ENCODE data around the gene GRIA4.
"Not testable (repeated sequence)": the region's sequence is repeated elsewhere in the genome, so short reads cannot be mapped to it uniquely, and the experiment has no call there.

Gene GRIA4

DNA sequence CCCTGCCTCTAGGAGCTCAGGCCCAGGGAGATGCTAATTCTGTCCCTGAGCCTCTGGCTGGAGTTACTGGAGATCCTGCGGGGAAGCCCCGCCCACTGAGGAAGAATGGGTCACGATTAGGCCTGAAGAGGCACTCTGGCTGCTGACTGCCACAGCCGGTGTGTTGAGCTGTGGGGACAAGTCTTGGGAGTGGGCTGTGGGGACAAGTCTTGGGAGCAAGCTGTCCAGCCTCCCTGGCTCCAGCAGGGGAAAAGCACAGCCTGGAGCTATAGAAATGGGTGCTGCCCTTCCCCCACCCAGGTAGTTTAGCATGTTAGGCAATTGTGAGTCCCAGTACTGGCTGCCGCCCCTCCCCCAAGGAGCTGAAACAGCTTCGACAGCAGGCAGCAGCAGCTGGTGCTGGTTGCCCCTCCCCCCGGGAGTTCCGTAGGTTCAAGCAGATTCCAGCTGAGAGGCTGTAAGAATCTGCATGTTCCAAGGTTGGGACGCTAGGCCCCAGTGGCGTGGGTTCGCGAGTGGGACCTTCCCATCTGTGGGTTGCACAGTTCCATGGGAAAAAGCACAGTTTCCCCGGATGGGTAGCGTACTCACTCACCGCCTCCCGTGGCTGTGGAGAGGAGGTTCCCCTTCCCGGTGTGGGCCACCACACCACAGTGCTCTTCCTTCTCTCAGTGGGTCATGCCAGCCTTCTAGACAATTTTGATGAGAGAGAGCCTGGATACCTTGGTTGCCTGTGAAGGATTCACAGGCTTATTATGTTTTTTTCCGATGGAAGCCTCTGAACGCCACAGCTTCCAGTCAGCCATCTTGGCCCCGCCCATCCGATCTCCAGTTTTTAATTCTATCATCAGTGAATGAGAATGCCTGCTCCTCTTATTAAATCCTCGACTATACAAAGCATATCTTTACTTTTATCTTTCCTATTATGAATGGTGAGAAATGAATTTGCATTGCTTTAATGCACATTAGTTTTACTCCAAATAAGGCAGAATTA, 350.7 kb downstream of the GRIA4 start:
- DNase-seq (ENCODE audit: low read depth, low spot score), result no peak
- H3K27ac ChIP-seq, result no peak overlapping the region

DNA sequence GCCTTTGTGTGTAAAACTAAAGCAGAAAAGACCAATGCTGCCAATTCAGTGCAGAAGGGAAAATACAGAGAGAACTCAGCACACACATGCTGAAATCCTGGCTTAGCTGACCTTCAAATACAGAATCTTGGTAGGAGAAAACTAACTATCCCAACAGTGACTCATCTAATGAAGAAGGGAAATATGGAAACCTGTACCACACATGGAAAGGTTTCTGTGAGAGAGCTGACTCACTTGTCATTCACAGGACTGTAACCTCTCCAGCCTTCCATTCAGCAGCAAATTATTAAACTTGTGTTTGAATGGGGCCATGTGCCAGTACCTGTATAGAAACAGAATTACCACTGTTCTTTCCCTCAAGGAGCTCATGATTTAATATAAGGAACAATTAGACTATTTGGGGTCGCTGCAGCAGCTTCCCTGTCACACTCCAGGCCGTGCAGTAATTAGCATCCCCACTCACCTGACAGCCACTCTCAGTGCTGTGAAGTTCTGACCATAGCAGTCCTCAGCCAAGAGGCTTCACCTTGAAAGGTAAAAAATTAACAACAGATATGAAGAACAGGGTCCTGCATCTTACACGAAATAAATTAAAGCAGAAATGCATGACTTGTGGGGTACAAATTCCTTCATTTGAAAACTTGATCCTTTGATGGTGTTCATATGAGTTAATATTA, 358.3 kb downstream of the GRIA4 start:
- DNase-seq (ENCODE audit: low read depth, low spot score), result no peak
- no peak overlapping the region for H3K27ac ChIP-seq

DNA sequence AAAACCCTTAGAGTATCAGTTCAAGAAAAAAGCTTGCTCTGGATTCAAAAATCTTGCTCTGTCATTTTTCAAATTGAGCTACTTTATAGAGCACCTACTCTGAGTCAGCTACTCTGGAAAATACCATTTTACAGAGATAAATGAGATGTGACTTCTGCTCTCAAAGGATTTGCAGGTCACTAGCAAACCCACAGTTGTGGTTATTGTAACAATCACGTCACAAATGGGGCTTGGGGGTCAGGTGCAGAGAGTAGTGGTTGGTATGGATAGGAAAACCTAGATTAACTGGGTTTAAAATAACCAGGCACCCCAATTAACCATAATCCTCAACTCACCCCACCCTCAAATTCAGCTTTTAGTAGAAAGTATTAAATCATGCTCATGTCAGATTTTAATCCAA, 359.9 kb downstream of the GRIA4 start:
- no peak for DNase-seq (ENCODE audit: low read depth, low spot score)

DNA sequence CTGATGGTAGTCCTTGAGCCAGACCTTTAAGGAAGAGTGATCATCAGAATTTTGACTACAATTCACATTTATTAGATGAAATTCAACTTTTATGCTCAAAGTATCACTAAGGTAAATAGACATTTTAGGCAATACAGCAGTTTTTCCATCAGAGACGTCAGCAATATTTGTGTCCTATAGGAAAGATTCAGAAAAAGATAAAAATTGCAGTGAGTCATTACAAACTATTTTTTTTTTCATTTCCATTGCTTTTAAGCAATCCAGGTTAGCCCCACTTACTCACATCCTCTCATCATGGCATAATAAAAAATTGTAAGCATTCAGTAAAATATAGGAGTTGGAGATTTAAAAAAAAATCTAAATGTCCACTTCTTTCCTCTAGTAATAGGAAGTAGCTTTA, 365.3 kb downstream of the GRIA4 start:
- DNase-seq (ENCODE audit: low read depth, low spot score), result no peak
- H3K27ac ChIP-seq, result no peak overlapping the region

More for the DNA sequence above, 359.9 kb downstream of the GRIA4 start:
- H3K27ac ChIP-seq, result no peak overlapping the region

DNA sequence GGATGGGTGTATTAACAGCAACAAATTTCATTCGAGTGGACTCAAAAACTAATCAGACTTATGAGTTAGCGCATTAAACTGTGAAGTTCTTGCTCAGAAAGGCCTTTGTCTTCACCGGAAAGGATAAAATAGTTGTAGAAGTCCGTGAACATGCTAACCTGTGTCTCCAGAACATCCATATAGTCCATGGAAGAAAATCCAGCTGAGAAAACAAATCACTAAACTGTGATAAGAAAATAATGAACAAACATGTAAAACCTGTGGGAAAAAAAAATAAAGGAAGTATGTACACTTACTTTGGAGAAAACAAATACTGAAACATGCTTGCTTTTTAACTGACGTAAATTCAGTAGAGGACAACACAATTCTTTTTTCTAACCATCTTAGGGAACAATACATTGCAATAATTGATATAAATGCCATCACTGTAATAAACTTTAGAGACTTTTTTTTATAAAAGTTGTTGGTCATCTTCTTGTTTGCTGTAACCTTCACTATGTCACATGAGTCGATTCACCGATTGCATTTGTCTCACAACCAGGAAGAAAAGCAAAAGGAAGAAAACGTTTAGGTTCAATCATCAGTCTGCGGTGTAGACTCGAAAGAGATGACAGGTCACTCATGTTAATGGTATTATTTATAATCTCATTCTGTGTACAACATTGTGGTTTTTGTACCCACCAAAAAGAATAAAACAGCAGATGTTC, 370.3 kb downstream of the GRIA4 start:
- no peak for DNase-seq (ENCODE audit: low read depth, low spot score)
- H3K27ac ChIP-seq, result no peak overlapping the region

DNA sequence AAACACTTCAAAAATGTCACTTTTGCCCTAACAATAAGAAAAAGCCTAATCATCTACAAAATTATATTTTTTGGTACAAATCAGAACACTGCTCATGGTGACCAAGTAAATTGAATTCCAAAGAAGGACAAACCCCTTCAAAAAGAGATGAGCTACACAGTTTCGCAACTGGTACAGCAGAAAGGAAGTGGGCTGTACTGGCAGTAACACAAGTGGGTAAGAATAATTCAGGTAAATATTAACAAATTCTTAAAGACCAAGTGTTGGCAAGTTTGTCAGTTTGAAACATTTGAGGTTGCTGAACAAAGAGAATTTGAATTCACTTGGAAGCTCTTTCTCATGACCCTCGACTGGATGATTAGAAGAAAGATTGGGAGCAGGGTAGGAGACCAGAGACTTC, 376.7 kb downstream of the GRIA4 start:
- no peak for DNase-seq (ENCODE audit: low read depth, low spot score)
- H3K27ac ChIP-seq, result no peak overlapping the region

DNA sequence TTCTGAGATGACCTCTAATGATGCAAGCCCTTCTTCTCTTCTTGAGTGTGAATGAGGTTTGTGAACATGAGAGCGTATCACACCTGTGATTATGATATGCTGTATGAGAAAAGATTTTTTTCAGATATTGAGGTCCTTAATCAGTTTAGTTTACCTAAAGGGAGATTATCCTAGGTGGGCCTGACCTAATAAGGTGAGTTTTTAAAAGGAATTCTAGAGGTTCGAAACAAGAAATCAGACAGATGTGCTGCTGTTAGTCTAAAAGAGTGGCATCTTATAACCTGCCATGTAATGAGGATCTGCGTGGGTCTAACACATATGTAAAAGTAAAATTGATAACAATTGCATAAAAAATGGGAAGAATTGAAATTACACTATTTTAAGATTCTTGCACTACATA, 378.3 kb downstream of the GRIA4 start:
- no peak overlapping the region for H3K27ac ChIP-seq
- no peak for DNase-seq (ENCODE audit: low read depth, low spot score)

DNA sequence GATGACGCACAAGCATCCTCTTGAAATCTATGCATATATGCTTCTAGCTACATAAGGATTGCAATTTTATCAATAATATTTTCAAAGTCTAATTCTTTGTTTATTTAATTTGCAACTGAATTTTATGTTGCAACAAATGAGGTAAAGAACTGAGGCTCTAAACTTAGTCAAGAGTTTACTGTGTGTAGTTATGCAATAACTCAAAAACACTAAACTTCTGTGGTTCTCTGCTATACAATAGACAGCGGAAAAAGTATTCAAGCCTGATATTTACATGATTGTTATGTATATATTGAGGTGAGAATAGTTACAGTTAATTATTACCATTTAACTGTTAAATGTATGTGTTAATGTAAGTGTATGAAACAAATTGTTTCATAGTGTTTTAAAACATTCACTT, 379.3 kb downstream of the GRIA4 start:
- no peak overlapping the region for H3K27ac ChIP-seq
- DNase-seq (ENCODE audit: low read depth, low spot score), result no peak

DNA sequence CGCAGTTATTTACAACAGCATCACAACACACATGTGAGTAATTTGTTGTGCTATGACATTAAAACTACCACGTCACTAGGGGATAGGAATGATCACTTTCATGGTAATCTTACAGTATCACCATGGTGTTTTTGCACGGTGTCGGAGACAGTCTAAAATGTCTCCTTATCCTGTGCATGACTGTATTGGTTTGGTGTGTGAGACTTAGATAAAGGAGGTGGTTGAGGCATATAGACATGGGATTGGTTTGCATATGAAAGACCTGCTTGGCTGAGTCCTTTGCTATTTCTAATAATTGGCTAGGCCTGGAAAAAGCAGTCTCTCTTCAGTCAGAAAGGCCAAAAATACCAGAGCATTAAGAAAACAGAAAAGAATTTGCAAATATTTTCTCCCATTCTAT, 382.0 kb downstream of the GRIA4 start:
- no peak overlapping the region for H3K27ac ChIP-seq
- DNase-seq (ENCODE audit: low read depth, low spot score), result no peak

DNA sequence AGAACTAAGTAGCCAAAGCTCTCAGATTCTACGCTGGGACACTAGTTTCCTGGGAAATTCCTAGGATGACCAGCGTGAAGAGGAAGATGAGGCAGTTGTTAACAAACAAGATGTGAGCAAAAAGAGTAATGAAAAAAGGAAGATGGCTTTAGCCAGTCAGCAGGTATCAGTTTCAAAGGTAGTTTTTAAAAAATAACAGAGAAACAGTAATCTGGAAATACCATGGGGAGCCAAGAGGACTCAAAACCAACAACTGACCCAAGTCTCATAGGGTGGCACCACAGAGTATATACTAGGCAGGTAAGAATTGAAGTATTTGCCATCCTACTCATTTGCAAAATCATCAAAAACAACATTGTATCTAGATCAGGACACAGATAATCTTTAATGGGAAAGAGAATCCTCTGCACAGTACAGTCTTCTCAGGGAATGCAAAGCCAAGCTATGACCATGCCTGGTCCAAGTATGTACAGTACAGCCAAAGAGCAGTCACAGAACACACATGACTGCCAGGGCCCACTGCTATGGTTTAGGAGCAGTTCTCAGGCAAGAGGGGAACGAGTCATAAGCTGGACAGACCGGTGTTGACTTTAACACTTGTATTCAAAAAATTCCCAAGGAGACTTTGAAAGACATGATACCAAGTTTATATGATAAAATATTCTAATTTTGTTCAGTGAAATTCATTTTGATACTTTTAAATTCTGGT, 391.6 kb downstream of the GRIA4 start:
- H3K27ac ChIP-seq, result no peak overlapping the region
- DNase-seq (ENCODE audit: low read depth, low spot score), result no peak

DNA sequence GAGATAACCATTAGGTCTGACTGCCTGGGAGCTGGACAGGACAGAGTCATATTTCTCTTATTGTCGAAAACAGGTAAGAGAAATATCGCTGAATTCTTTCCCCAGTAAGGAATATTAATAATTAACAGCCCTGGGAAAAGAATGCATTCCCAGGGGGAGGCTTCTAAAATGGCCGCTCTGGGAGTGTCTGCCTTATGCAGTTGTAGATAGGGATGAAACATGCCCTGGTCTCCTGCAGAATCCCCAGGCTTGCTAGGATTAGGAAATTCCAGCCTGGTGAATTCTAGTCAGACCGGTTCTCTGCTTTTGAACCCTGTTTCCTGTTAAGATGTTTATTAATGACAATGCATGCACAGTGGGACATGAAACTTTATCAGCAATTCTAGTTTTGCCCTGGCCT, 393.2 kb downstream of the GRIA4 start:
- not testable (repeated sequence) for DNase-seq (ENCODE audit: low read depth, low spot score); H3K27ac ChIP-seq

DNA sequence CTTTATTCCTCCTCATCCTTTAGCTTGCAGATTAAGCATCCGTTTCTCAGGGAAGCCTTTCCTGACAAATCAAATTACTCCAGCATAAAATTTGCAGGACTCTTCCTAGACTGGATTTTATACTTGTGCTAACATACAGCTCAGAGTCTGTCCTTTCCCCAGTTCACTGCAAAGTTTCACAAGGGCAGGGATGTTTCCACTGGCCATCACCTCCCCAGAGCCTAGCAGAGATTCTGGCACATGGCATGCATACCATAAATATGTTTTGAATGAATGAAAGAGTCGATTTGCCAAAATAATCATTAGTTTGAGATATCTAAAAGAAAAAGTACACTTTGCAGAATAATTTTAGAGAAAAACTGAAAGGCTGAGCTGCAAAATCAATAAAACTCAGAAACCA, 401.6 kb downstream of the GRIA4 start:
- DNase-seq (ENCODE audit: low read depth, low spot score), result no peak
- no peak overlapping the region for H3K27ac ChIP-seq

DNA sequence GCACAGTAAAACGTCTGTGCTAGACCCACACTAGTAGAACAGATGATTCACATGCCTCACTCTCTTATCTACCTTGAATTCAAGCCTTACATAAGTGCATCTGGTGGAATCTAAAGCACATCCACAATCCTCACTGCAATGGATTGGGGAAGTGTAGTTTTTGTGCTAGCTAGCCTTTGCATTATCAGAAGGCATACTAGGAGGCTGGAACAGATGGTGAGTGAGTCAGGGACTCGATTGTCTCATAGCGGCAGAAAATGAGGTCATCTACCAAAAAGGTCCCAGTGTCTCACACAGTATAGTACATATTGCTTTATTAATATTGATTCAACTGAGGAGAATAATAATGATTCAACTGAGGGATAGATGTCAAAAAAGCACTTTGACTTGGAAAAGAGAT, 402.9 kb downstream of the GRIA4 start:
- H3K27ac ChIP-seq, result no peak overlapping the region
- no peak for DNase-seq (ENCODE audit: low read depth, low spot score)

DNA sequence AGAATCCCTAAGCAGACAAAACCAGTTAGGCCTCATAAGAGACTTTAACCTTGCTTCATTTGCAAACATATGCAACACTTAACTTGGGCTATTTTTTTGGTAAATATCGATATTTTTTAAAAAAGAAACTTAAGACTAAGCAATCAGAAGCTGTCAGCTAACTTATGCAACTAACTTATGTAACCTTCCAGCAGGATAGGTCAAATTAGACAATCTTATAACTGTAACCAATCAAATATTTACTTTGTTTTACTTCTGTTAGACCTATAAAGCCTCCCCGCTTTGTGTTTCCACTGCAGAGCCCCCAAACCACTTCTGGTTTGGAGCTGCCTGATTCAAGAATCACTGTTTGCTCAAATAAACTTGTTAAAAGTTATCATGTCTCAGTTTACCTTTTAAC, 404.2 kb downstream of the GRIA4 start:
- no peak overlapping the region for H3K27ac ChIP-seq
- no peak for DNase-seq (ENCODE audit: low read depth, low spot score)

DNA sequence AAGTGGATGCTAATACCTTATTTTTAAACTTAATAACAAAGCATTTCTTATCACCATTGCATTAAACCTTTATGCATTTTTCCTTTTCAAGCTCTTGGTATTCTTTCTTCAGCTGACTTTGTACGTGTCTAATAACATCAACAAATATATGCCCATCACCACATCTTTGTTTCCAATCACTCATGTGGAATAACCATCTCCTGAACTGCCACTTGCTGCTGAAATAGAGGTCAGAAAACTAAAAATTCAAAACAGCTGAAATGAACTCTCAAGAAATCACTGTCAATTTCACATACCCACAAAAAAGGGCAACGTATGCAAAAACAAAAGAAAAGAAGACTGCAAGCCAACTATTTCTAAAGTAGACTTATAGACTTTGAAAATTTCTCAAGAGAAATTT, 404.7 kb downstream of the GRIA4 start:
- no peak for DNase-seq (ENCODE audit: low read depth, low spot score)
- no peak overlapping the region for H3K27ac ChIP-seq

DNA sequence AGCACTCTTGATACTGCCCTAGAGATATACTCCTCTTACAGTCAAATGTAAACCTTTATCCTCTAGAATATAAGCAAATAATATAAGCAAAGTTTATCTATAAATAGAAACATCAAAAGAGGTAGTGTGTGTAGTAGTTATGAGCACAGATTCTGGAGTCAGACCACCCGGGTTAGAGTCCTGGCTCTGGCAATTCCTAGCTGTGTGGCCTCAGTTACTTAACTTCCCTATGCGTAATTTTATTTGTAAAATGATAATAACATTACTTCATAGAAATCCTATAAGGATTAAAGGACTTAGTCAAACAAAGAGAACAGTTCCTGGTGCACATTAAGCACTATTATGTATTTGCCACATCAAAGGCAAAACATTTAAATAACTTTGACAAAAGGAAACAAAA, 405.2 kb downstream of the GRIA4 start:
- no peak for DNase-seq (ENCODE audit: low read depth, low spot score)

DNA sequence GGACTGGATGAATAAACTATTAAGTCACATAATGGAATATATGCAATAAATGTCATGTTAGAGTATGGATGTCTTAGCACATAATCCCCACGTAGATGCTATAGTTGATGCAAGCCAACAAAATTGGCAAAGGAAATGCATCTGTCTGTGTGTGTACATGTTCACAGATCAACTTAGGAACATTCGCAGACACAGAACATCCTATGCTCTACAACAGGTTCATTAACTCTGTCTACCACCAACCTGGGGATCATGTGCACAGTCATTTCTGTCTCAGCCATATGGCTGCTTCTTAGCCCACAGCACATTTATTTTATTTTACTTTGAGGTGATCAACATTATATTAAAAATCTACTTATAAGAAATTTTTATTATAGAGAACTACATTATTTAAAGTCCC, 407.2 kb downstream of the GRIA4 start:
- no peak for DNase-seq (ENCODE audit: low read depth, low spot score)
- H3K27ac ChIP-seq, result no peak overlapping the region

More for the DNA sequence above, 405.2 kb downstream of the GRIA4 start:
- H3K27ac ChIP-seq, result no peak overlapping the region

DNA sequence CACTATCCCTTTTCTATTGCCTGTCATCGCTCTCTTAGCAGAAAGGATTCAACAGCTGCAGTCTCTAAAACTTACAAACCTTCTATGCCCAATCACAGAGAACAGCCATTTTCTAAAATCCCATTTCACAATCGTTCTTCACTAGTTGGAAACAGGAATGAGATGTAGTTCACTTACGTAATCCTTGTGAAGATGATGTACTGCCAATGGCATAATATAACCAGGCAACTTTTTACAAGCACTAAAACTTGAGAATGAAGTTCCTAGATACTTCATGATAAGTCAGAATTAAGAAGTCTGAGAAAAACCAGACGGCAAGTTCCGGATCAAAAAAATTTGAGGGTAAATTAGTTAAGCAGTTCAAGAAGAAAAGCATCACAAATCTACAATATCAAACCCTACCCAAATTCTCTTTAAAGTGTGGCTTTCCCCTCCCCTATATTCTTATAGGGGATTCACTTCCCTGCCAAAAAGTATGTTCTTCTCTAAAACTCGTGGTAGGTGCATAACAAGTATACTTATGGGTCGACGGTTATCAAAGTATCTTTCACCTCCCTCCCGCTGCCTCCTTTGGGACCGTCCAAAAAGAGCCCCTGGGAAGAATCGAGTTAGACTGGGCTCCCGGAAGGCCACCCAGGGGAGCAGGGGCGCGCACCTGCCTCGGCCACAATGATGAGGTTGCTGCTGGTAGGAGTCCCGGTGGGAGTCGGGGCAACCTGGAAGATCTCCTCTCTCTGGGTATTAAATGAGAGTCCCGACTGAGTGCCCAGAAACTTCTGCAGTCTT, 411.5 kb downstream of the GRIA4 start:
- H3K27ac ChIP-seq, result peak overlapping the region; percentile 33
- DNase-seq (ENCODE audit: low read depth, low spot score), result no peak

DNA sequence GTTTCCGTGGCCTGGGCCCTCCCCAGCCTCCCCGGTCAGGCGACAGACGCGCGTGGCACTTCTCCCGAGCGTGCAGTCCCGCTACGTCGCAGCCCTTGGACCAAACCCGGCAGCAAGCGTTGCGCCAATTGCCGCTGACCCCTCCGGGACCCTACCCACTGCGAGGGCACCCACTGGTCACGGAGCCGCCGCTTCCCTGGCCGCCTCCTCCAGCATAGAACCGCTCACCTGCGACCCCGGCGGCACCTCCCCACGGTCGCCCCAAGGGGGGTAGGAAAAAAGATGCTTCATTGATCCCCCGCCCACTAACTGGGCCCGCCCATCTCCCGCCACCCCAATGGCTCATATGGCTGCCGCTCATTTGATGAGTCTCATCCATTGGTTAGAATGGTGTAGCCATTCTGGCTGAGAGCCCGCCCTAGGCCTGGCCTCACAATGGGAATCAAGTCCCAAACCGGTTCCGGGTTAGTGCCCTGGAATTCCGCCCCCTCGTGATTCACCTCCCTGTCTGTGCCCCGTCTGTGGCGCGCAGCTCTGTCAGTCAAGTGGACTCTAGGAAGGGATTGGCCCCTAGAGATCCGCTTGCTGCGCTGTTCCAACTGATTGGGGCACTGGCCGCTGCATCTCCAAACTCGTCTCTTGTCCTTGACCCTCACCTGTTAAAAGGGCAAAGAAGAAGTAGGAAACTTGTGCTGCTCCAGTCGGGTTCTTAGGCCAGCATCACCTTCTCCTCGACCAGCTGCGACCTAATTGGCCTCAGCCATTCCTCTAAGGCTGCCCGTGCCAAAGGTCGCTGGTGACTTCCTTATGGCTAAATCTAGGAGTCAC, 412.3 kb downstream of the GRIA4 start, which contains the start of gene MSANTD4:
Gene MSANTD4 (minus strand): TSS at position 274 of the 828 bp plus-strand sequence. CDS start 11,323 bp downstream, outside the sequence.
- H3K27ac ChIP-seq, result peak within 1 kb of the TSS; percentile 33
- peak; percentile 97 for DNase-seq (ENCODE audit: low read depth, low spot score)

All from epithelial cell of prostate (primary cell).